Mucosa of descending colon (tissue), 3 donors: ENCODE results near the gene BOLA3. TPM values are rescaled to one million over a fixed set of nuclear protein-coding genes. Genes with fewer than 3 reads are reported as not detected.
"Not testable (repeated sequence)": the region's sequence is repeated elsewhere in the genome, so short reads cannot be mapped to it uniquely, and the experiment has no call there.

Experiments
- ATAC-seq: fragments of 200-7000 bp; cut with Tn5 transposase; one replicate; pipeline ENCODE4 v1.9.1; 2020; ENCODE audit warnings: mild to moderate bottlenecking, moderate library complexity
- DNase-seq, 3 donors: peaks; one replicate each; pipeline ENCODE4 v3.0.0-alpha.2; 2020
- H3K36me3 ChIP-seq: fragments of 200-600 bp; one replicate; pipeline ENCODE4 v1.8.0; 2021; ENCODE audit warnings: low read depth, mild to moderate bottlenecking
- H3K4me1 ChIP-seq: fragments of 200-600 bp; one replicate; pipeline ENCODE4 v1.8.0; 2021; ENCODE audit warnings: low read depth, mild to moderate bottlenecking
- H3K4me3 ChIP-seq: fragments of 200-600 bp; one replicate; pipeline ENCODE4 v1.8.0; 2021; ENCODE audit warnings: mild to moderate bottlenecking
- H3K9me3 ChIP-seq: fragments of 200-600 bp; one replicate; pipeline ENCODE4 v1.8.0; 2021; ENCODE audit warnings: mild to moderate bottlenecking
- intact Hi-C, 2 donors: fragments of 100-400 bp; cut with DNase I in 1 of 2; cut with micrococcal nuclease in 1 of 2; formaldehyde crosslinking; loops; one replicate each; pipeline versions ENCODE4 v1.11.0 to v1.11.1; 2022; cut with DNase I, micrococcal nuclease
- total RNA-seq, 3 donors: library from RNA; stranded (reverse); fragmentation: NEBNext Ultra II Directional in 2 of 3; extraction: Animal tissue kit (Norgen Biotek cat#: 25700) in 2 of 3; gene quantifications; one replicate each; pipeline versions ENCODE4 v1.2.1 to v1.2.4, GENCODE V29; 2021 to 2023
- TF ChIP-seq, protein P1 (sequence below): fragments of 200-600 bp; IDR thresholded peaks from one replicate; pipeline ENCODE4 v1.8.0; 2022; ENCODE audit warnings: antibody characterized with exemption, mild to moderate bottlenecking
- donor health status: DM: no; HTN: no; CAD: no; lungs with moderate emphysema.
- donor health status: DM: no; HTN: no; CAD: no.
- donor health status: DM: no; HTN: yes; CAD: no.

BOLA3 gene
- total RNA-seq, 3 donors from 2014 or later = 29.6 to 47.0 (median 38.0) TPM

DNA sequence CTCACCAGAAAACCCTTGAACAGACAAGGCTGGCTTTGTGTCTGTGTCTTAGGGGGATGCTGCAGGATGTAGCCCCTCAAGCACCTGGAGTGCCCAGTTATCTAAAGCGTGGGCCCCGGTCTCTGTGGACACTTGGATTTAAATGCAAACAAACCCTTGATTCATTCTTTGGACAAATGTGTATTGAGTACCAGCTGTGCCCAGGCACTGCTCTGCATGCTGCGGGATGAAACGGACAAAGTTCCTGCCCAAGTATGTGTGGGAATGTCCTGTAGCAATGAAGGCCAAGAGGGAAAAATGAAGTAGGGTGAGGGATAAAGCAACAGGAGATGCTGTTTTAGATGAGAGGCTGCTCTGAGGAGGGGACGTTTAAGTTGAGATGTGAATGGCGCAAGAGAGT lies 53.9 kb downstream of the BOLA3 start:
- H3K4me3 ChIP-seq = no peak overlapping the region
- DNase-seq (no peak), ATAC-seq (no peak)
- peaks cover 4% of the 10 kb centered on the region for H3K36me3 ChIP-seq
- TF ChIP-seq, protein P1, sequence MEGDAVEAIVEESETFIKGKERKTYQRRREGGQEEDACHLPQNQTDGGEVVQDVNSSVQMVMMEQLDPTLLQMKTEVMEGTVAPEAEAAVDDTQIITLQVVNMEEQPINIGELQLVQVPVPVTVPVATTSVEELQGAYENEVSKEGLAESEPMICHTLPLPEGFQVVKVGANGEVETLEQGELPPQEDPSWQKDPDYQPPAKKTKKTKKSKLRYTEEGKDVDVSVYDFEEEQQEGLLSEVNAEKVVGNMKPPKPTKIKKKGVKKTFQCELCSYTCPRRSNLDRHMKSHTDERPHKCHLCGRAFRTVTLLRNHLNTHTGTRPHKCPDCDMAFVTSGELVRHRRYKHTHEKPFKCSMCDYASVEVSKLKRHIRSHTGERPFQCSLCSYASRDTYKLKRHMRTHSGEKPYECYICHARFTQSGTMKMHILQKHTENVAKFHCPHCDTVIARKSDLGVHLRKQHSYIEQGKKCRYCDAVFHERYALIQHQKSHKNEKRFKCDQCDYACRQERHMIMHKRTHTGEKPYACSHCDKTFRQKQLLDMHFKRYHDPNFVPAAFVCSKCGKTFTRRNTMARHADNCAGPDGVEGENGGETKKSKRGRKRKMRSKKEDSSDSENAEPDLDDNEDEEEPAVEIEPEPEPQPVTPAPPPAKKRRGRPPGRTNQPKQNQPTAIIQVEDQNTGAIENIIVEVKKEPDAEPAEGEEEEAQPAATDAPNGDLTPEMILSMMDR = no peak
- no peaks in the 10 kb centered on the region for H3K9me3 ChIP-seq
- intact Hi-C loops = no loop called here
- peaks cover 5% of the 10 kb centered on the region for H3K4me1 ChIP-seq

GRCh38 chr2:74093426-74093825 lies 54.3 kb downstream of the BOLA3 start:
- H3K4me1 ChIP-seq = peaks cover 5% of the 10 kb centered on the region
- intact Hi-C loops = no loop called here
- ATAC-seq = no peak
- DNase-seq = no peak
- TF ChIP-seq, protein P1 = no peak
- H3K4me3 ChIP-seq = no peak overlapping the region
- no peaks in the 10 kb centered on the region for H3K9me3 ChIP-seq
- peaks cover 4% of the 10 kb centered on the region for H3K36me3 ChIP-seq

DNA sequence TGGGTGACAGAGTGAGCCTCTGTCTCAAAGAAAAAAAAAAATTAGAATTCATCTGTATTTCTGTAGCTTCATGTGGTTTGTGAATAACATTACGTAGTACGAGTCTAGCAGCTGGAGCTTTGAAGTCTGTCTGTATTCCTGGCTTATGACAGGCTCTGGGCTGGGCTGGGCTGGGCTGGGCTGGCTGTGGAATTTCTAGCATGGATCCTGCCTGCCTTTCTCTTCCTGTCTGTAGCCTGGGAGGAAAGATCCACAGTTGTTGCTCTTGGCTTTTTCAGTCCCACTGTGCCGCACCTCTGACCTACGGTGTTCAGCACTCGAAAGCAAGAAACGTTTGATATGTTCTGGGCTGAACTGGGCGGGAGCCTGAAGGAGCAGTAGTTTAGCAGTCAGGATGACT lies 55.4 kb downstream of the BOLA3 start:
- H3K9me3 ChIP-seq = no peaks in the 10 kb centered on the region
- no peak overlapping the region for H3K4me3 ChIP-seq
- intact Hi-C loops = no loop called here
- peaks cover 4% of the 10 kb centered on the region for H3K36me3 ChIP-seq
- H3K4me1 ChIP-seq = peaks cover 5% of the 10 kb centered on the region
- TF ChIP-seq, protein P1 = no peak
- ATAC-seq (no peak), DNase-seq (no peak)

DNA sequence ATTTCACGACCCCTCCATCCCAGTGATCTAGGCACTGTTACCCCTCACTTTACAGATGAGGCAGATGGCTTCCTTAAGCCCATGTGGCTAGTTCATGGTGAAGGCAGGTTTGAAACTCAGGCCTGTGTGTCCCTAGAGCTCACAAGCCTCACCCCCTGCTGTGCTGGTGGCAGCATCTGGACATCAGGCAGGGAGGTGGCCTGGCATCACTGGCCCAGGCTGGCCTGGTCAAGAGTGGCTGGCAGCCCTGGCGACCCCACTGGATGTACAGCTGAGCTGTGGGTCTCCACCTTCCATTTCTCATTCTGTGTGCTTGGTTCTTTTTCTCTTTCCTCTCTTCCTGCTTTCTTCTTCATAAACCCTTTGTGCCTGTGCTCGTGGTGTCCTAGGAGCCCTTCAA lies 56.3 kb downstream of the BOLA3 start:
- Histone ChIP-seq H3K4me3 (no peak overlapping the region), H3K4me1 (peaks cover 5% of the 10 kb centered on the region), H3K36me3 (peaks cover 4% of the 10 kb centered on the region), H3K9me3 (no peaks in the 10 kb centered on the region)
- intact Hi-C loops = no loop called here
- TF ChIP-seq, protein P1 = no peak
- ATAC-seq (no peak), DNase-seq (no peak)

- Histone ChIP-seq H3K4me3 (no peak overlapping the region), H3K36me3 (peaks cover 4% of the 10 kb centered on the region), H3K4me1 (no peaks in the 10 kb centered on the region), H3K9me3 (no peaks in the 10 kb centered on the region)
- TF ChIP-seq, protein P1 = no peak
- no peak for ATAC-seq
- DNase-seq = no peak
- intact Hi-C loops = no loop called here
These were observed 57.6 kb downstream of the BOLA3 start for GRCh38 chr2:74089816-74090745.

DNA sequence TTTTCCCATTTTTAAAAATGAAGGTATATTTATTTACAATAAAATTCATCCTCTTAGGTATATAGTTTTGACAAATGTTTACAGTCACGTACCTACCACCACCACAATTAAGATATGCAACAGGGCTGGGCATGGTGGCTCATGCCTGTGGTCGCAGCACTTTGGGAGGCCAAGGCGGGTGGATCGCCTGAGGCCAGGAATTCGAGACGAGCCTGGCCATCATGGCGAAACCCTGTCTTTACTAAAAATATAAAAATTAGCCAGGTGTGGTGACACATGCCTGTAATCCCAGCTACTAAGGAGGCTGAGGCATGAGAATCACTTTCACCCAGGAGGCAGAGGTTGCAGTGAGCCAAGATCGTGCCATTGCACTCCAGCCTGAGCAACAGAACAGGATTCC lies 59.0 kb downstream of the BOLA3 start:
- H3K4me3 ChIP-seq, H3K9me3 ChIP-seq, DNase-seq, H3K36me3 ChIP-seq, ATAC-seq, H3K4me1 ChIP-seq, intact Hi-C loops: not testable (repeated sequence)
